Keratinocyte (primary cell): Measurements from ENCODE around the gene USH2A.

Experiments used
- EZH2 ChIP-seq: IDR thresholded peaks from one replicate; pipeline ENCODE4 v1.6.1; 2012; ENCODE audit warnings: inconsistent platforms, mild to moderate bottlenecking, low read length, moderate library complexity
- TF ChIP-seq, protein P1 (sequence below), 3 experiments: IDR thresholded peaks in 1 of 3; conservative IDR thresholded peaks in 1 of 3; optimal IDR thresholded peaks in 1 of 3; 2 replicates in 2 of 3; 3 replicates in 1 of 3; pipeline versions ENCODE3 to v1.5.1; 2011; ENCODE audit warnings: low read length in 3 of 3, mild to moderate bottlenecking in 3 of 3, moderate library complexity in 2 of 3, control low read depth in 1 of 3, inconsistent platforms in 1 of 3; ENCODE audit not compliant: insufficient read depth in 2 of 3; ENCODE audit errors: extremely low read depth in 1 of 3

DNA sequence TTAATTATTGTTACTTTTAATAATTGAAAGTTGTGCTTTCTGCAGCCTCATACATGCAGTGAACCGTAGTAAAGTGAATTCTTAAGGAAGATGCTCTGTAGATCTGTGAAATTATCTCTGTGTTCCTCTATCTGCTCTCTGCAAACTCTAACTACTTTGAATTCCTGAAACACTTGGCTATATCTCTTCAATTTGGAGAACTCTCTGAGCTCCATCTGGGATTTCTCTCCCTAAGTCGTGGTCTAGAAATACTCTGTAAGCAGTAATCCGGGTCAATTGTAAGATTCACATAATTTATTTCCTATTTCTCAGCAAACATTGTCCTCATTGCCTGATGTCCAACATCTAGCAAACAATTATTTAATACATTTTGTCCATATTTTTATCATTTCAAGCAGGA is 164.9 kb downstream of the USH2A start:
- TF ChIP-seq, protein P1, sequence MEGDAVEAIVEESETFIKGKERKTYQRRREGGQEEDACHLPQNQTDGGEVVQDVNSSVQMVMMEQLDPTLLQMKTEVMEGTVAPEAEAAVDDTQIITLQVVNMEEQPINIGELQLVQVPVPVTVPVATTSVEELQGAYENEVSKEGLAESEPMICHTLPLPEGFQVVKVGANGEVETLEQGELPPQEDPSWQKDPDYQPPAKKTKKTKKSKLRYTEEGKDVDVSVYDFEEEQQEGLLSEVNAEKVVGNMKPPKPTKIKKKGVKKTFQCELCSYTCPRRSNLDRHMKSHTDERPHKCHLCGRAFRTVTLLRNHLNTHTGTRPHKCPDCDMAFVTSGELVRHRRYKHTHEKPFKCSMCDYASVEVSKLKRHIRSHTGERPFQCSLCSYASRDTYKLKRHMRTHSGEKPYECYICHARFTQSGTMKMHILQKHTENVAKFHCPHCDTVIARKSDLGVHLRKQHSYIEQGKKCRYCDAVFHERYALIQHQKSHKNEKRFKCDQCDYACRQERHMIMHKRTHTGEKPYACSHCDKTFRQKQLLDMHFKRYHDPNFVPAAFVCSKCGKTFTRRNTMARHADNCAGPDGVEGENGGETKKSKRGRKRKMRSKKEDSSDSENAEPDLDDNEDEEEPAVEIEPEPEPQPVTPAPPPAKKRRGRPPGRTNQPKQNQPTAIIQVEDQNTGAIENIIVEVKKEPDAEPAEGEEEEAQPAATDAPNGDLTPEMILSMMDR (optimal IDR thresholded peaks at IDR 0.05 in 1 of 3, IDR thresholded peaks at IDR 0.05 in 1 of 3, conservative IDR thresholded peaks at IDR 0.05 in 1 of 3; ENCODE audit: extremely low read depth in 1 of 3, insufficient read depth in 2 of 3, low read length in 3 of 3), result no peak
- no peak for TF ChIP-seq EZH2
